NCI-H774 (cell line): ENCODE results near the gene C1QTNF1.
"Not testable (repeated sequence)": the region's sequence is repeated elsewhere in the genome, so short reads cannot be mapped to it uniquely, and the experiment has no call there.

Experiments
- DNase-seq: peaks from one replicate; lab custom pipeline; 2025; lab: John Stamatoyannopoulos, UW

C1QTNF1 gene

GRCh38 chr17:79006794-79007503 is 17.0 kb upstream of the C1QTNF1 start:
- no peak for DNase-seq

- no peak for DNase-seq
Measured at GRCh38 chr17:79007504-79008381, 16.2 kb upstream of the C1QTNF1 start.

GRCh38 chr17:79008666-79009387 is 15.1 kb upstream of the C1QTNF1 start:
- no peak for DNase-seq

- DNase-seq = peak; percentile 89
Measured at GRCh38 chr17:79009397-79010303, 14.3 kb upstream of the C1QTNF1 start, which contains the start of gene CANT1. Gene CANT1 (minus strand): TSS chr17:79009764. CDS start chr17:78997622, 12,142 bp downstream.

- no peak for DNase-seq
Measured at GRCh38 chr17:79010304-79010646, 13.7 kb upstream of the C1QTNF1 start.

GRCh38 chr17:79011451-79012147 is 12.4 kb upstream of the C1QTNF1 start:
- no peak for DNase-seq

GRCh38 chr17:79012563-79013134 is 11.3 kb upstream of the C1QTNF1 start:
- no peak for DNase-seq

GRCh38 chr17:79014158-79014758 is 9.7 kb upstream of the C1QTNF1 start:
- DNase-seq = no peak

GRCh38 chr17:79017546-79018369 is 6.2 kb upstream of the C1QTNF1 start:
- no peak for DNase-seq

- DNase-seq = no peak
Measured at GRCh38 chr17:79018370-79018695, 5.6 kb upstream of the C1QTNF1 start.

GRCh38 chr17:79019261-79019631 is 4.7 kb upstream of the C1QTNF1 start:
- DNase-seq = no peak

GRCh38 chr17:79019632-79020584 is 4.1 kb upstream of the C1QTNF1 start:
- peak; percentile 53 for DNase-seq

- DNase-seq = no peak
Measured at GRCh38 chr17:79020631-79021301, 3.2 kb upstream of the C1QTNF1 start.

- DNase-seq = not testable (repeated sequence)
Measured at GRCh38 chr17:79021929-79022328, 2.0 kb upstream of the C1QTNF1 start.

- no peak for DNase-seq
Measured at GRCh38 chr17:79022507-79022991, 1.4 kb upstream of the C1QTNF1 start.

- DNase-seq = no peak
Measured at GRCh38 chr17:79023180-79023705, 726 bp upstream of the C1QTNF1 start.
